Measurements from ENCODE around the gene ADRA1B. TPM values are rescaled to one million over a fixed set of nuclear protein-coding genes. Genes with fewer than 3 reads are reported as not detected.

The ADRA1B gene
- total and polyA plus RNA-seq, 2 of the 8 experiments (the other 6 are each of a cell fraction or from before 2014, with no cell fraction given) = not detected

- DNase-seq (ENCODE audit: low read depth in 1 of 2, low spot score in 2 of 2) = no peak
- Histone ChIP-seq H3K9me3 (ENCODE audit: insufficient read depth in 2 of 2, low read depth in 1 of 2, low read length in 1 of 2) (no peaks in the 10 kb centered on the region), H2BK12ac (ENCODE audit: low read depth, low read length) (no peak overlapping the region), H3K18ac (ENCODE audit: extremely low read depth, low read length) (no peak overlapping the region), H3K56ac (replicated peaks; ENCODE audit: insufficient read length, low read depth, low read length) (no peak overlapping the region), H3K79me1 (ENCODE audit: low read depth, low read length) (no peaks in the 10 kb centered on the region), H4K91ac (replicated peaks; ENCODE audit: insufficient read length, low read length) (no peak overlapping the region), H2BK15ac (ENCODE audit: low read length) (no peak overlapping the region), H3K4ac (replicated peaks; ENCODE audit: insufficient read length, low read depth, low read length) (no peak overlapping the region), H3K4me3 (ENCODE audit: extremely low read depth in 1 of 4, insufficient read depth in 2 of 4, low read depth in 3 of 4, low read length in 4 of 4) (no peak overlapping the region), H2AK5ac (ENCODE audit: low read depth, low read length) (no peak overlapping the region), H3K23me2 (ENCODE audit: low read depth, low read length) (no peaks in the 10 kb centered on the region), H3K4me2 (ENCODE audit: insufficient read depth in 1 of 2, low read depth in 2 of 2, low read length in 2 of 2) (no peak overlapping the region), H3K23ac (ENCODE audit: insufficient read length) (no peak overlapping the region), H2BK20ac (ENCODE audit: low read length) (no peak overlapping the region), H3K14ac (ENCODE audit: insufficient read length) (no peak overlapping the region), H4K8ac (ENCODE audit: extremely low read depth, insufficient read depth, low read length) (no peak overlapping the region), H2BK120ac (replicated peaks; ENCODE audit: low read depth, low read length) (no peak overlapping the region), H4K5ac (ENCODE audit: insufficient read length, low read depth, low read length) (no peak overlapping the region), H3K4me1 (replicated peaks in 1 of 4; ENCODE audit: control insufficient read depth in 3 of 4, insufficient read depth in 4 of 4, low read length in 3 of 4) (peaks cover 0 to 2% (median 0%) of the 10 kb centered on the region in 4 experiments; a peak in 1 of 7 replicates), H2BK5ac (ENCODE audit: low read depth, low read length) (no peak overlapping the region), H4K20me1 (replicated peaks in 1 of 2; ENCODE audit: control insufficient read depth in 1 of 2, insufficient read depth in 2 of 2, low read length in 2 of 2) (no peaks in the 10 kb centered on the region), H3K27ac (ENCODE audit: low read depth, low read length) (no peak overlapping the region), H3K27me3 (replicated peaks in 1 of 4; ENCODE audit: control insufficient read depth in 3 of 4, extremely low read depth in 1 of 4, insufficient read depth in 3 of 4, low read length in 3 of 4) (no peaks in the 10 kb centered on the region), H2AFZ (ENCODE audit: low read length) (no peak overlapping the region), H3K36me3 (ENCODE audit: control insufficient read depth in 2 of 4, insufficient read depth in 4 of 4, low read length in 3 of 4) (no peaks in the 10 kb centered on the region), H3K79me2 (ENCODE audit: control insufficient read depth in 1 of 2, insufficient read depth in 2 of 2, low read length in 2 of 2) (no peaks in the 10 kb centered on the region), H3K9ac (replicated peaks in 1 of 4; ENCODE audit: extremely low read depth in 1 of 4, low read depth in 3 of 4, low read length in 3 of 4) (no peak overlapping the region)
- CTCF ChIA-PET (ENCODE audit: partially characterized antibody) = interaction anchor here (1.1 to 1.8 kb wide), 4 partner anchors 14 to 487 kb away, joined by 3 to 10 read pairs (median 4); no protein-coding TSS in a partner anchor
- POLR2A ChIA-PET (ENCODE audit: partially characterized antibody) = no interaction called here
- FAIRE-seq = no peak
- 70% methylated on average over 1 of the region's 1 CpG; no CpG with 5 or more reads in 1 of the 2 experiments for WGBS, 2 experiments (ENCODE audit: extremely low coverage in 1 of 2, insufficient coverage in 1 of 2, insufficient read length in 1 of 2, insufficient replicate concordance in 2 of 2, low coverage in 1 of 2, low lambda C conversion rate in 2 of 2, missing lambda C conversion rate in 1 of 2)
- TF ChIP-seq CEBPB (IDR thresholded peaks at IDR 0.05; ENCODE audit: low read depth, low read length) = no peak
- TF ChIP-seq SRF (IDR thresholded peaks at IDR 0.05; ENCODE audit: low read depth, low read length) = no peak
- no peak for TF ChIP-seq CHD2 (IDR thresholded peaks at IDR 0.05; ENCODE audit: low read length)
- TF ChIP-seq KDM4A (IDR thresholded peaks at IDR 0.05; ENCODE audit: low read depth, low read length, severe bottlenecking) = no peak
- no peak for TF ChIP-seq NANOG (IDR thresholded peaks at IDR 0.05; ENCODE audit: insufficient read depth, low read depth, low read length, poor library complexity, severe bottlenecking)
- no peak for TF ChIP-seq RXRA (IDR thresholded peaks at IDR 0.05; ENCODE audit: insufficient read depth, low read depth, low read length)
- no peak for TF ChIP-seq EGR1 (IDR thresholded peaks at IDR 0.05; ENCODE audit: borderline replicate concordance, low read depth, low read length)
- TF ChIP-seq MAX (IDR thresholded peaks at IDR 0.05) = no peak
- no peak for TF ChIP-seq BACH1 (IDR thresholded peaks at IDR 0.05; ENCODE audit: low read length)
These were observed 12.9 kb downstream of the ADRA1B start for GRCh38 chr5:159929176-159929575.
